OCI-LY1 (cell line): ENCODE measurements around the gene TRPM3.

Experiments used
- H2AFZ ChIP-seq: fragments of 200-600 bp; sonication (generic), shearing (Covaris generic); 2 replicates; pipeline ENCODE4 v1.6.0; 2014; ENCODE audit warnings: antibody characterized with exemption, mild to moderate bottlenecking, low read length
- H3F3A ChIP-seq: fragments of 200-600 bp; sonication (generic), shearing (Covaris generic); 2 replicates; pipeline ENCODE4 v1.6.0; 2014; ENCODE audit warnings: mild to moderate bottlenecking, antibody characterized with exemption, low read length, moderate library complexity; ENCODE audit not compliant: insufficient read depth
- H3K27ac ChIP-seq: fragments of 200-600 bp; sonication (generic); 2 replicates; pipeline ENCODE4 v1.5.1; 2014; ENCODE audit warnings: low read length, mixed run types, mild to moderate bottlenecking, low read depth; ENCODE audit not compliant: poor library complexity, severe bottlenecking
- H3K27me3 ChIP-seq: fragments of 200-600 bp; sonication (generic); 2 replicates; pipeline ENCODE4 v1.6.0; 2014; ENCODE audit warnings: antibody characterized with exemption, mild to moderate bottlenecking, low read length, moderate library complexity; ENCODE audit not compliant: insufficient read depth
- H3K36me3 ChIP-seq: fragments of 200-600 bp; sonication (generic); 2 replicates; pipeline ENCODE4 v1.6.1; 2014; ENCODE audit warnings: mild to moderate bottlenecking, antibody characterized with exemption, low read length, moderate library complexity, mixed read lengths; ENCODE audit not compliant: insufficient read depth
- H3K4me1 ChIP-seq: fragments of 200-600 bp; sonication (generic); 2 replicates; pipeline ENCODE4 v1.5.1; 2014; ENCODE audit warnings: mild to moderate bottlenecking, low read length, moderate library complexity; ENCODE audit not compliant: insufficient read depth, severe bottlenecking
- H3K4me2 ChIP-seq: fragments of 200-600 bp; sonication (generic), shearing (Covaris generic); 2 replicates; pipeline ENCODE4 v1.6.1; 2014; ENCODE audit warnings: low read length
- H3K4me3 ChIP-seq: fragments of 200-600 bp; sonication (generic); 2 replicates; pipeline ENCODE4 v1.5.1; 2014; ENCODE audit warnings: low read length, low read depth, mild to moderate bottlenecking, mixed read lengths; ENCODE audit not compliant: poor library complexity, severe bottlenecking
- H3K79me2 ChIP-seq: fragments of 200-600 bp; shearing (Covaris generic); 2 replicates; pipeline ENCODE4 v1.6.1; 2016; ENCODE audit warnings: mixed run types, low read length, mixed read lengths; ENCODE audit not compliant: insufficient read depth
- H3K9ac ChIP-seq: fragments of 200-600 bp; sonication (generic), shearing (Covaris generic); 2 replicates; pipeline ENCODE4 v1.6.1; 2014; ENCODE audit warnings: mild to moderate bottlenecking, low read length, mixed read lengths
- H3K9me2 ChIP-seq: fragments of 200-600 bp; sonication (generic), shearing (Covaris generic); 2 replicates; pipeline ENCODE4 v1.6.1; 2014; ENCODE audit warnings: low read depth, mild to moderate bottlenecking, low read length, mixed read lengths
- H3K9me3 ChIP-seq: fragments of 200-600 bp; shearing (Covaris generic); 2 replicates; pipeline ENCODE4 v1.6.1; 2014; ENCODE audit warnings: low read length, mixed read lengths
- H4K20me1 ChIP-seq: fragments of 200-600 bp; sonication (generic), shearing (Covaris generic); 2 replicates; pipeline ENCODE4 v1.6.0; 2016; ENCODE audit warnings: mild to moderate bottlenecking, low read length; ENCODE audit not compliant: insufficient read depth
- CTCF ChIP-seq: fragments of 200-600 bp; sonication (generic), shearing (Covaris generic); IDR thresholded peaks from 2 replicates; pipeline ENCODE4 v1.5.1; 2017; ENCODE audit warnings: mild to moderate bottlenecking, antibody characterized with exemption, low read length, moderate library complexity, mixed read lengths
- EZH2 ChIP-seq: fragments of 200-600 bp; sonication (generic), shearing (Covaris generic); IDR thresholded peaks from 2 replicates; pipeline ENCODE4 v1.8.0; 2017; ENCODE audit warnings: borderline replicate concordance, mixed run types, mild to moderate bottlenecking, antibody characterized with exemption, low read length, moderate library complexity, mixed read lengths

Gene TRPM3

GRCh38 chr9:70888471-70888870 is 232.9 kb downstream of the TRPM3 start:
- no peak overlapping the region for H3K27ac ChIP-seq
- H3K79me2 ChIP-seq = no peaks in the 10 kb centered on the region
- no peak overlapping the region for H3K4me3 ChIP-seq
- no peaks in the 10 kb centered on the region for H3K36me3 ChIP-seq
- H3K4me2 ChIP-seq = no peak overlapping the region
- no peak for TF ChIP-seq EZH2
- no peak for TF ChIP-seq CTCF
- H3F3A ChIP-seq = no peaks in the 10 kb centered on the region
- no peak overlapping the region for H3K9ac ChIP-seq
- H3K4me1 ChIP-seq = no peaks in the 10 kb centered on the region
- H2AFZ ChIP-seq = no peak overlapping the region
- H3K9me2 ChIP-seq = no peaks in the 10 kb centered on the region
- no peaks in the 10 kb centered on the region for H4K20me1 ChIP-seq
- H3K27me3 ChIP-seq = no peaks in the 10 kb centered on the region
- H3K9me3 ChIP-seq = no peaks in the 10 kb centered on the region

DNA sequence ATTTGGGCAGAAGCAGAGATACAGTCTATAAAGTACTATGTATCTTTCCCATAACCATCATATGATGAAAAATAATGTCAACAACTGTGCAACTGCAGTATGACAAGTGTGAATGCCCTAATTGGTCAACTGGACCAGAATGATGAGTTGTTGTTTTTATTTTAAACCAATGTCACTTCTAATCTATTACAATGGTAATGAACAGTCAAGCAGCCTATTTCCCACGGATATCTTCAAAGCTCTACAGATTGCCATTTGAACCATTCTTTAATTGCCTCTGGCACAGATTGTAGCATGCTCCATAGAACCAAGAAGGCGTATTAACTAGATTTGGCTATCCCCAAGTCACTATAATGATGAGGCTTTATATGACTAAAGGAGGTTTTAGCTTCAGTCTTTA is 233.6 kb downstream of the TRPM3 start:
- TF ChIP-seq EZH2 = no peak
- no peak for TF ChIP-seq CTCF
- Histone ChIP-seq H3K4me1 (no peaks in the 10 kb centered on the region), H3K4me2 (no peak overlapping the region), H3K9me3 (no peaks in the 10 kb centered on the region), H3K9ac (no peak overlapping the region), H3K27ac (no peak overlapping the region), H3K4me3 (no peak overlapping the region), H3K9me2 (no peaks in the 10 kb centered on the region), H3K36me3 (no peaks in the 10 kb centered on the region), H3K27me3 (no peaks in the 10 kb centered on the region), H4K20me1 (no peaks in the 10 kb centered on the region), H3K79me2 (no peaks in the 10 kb centered on the region), H3F3A (no peaks in the 10 kb centered on the region), H2AFZ (no peak overlapping the region)

GRCh38 chr9:70883963-70884793 is 237.2 kb downstream of the TRPM3 start:
- no peak overlapping the region for H3K27ac ChIP-seq
- H3K27me3 ChIP-seq = no peaks in the 10 kb centered on the region
- H3K9ac ChIP-seq = no peak overlapping the region
- no peak overlapping the region for H3K4me3 ChIP-seq
- no peak for TF ChIP-seq CTCF
- TF ChIP-seq EZH2 = no peak
- H4K20me1 ChIP-seq = no peaks in the 10 kb centered on the region
- H3K9me2 ChIP-seq = no peaks in the 10 kb centered on the region
- H3K4me1 ChIP-seq = no peaks in the 10 kb centered on the region
- H2AFZ ChIP-seq = no peak overlapping the region
- H3K36me3 ChIP-seq = no peaks in the 10 kb centered on the region
- no peaks in the 10 kb centered on the region for H3K79me2 ChIP-seq
- H3F3A ChIP-seq = no peaks in the 10 kb centered on the region
- H3K4me2 ChIP-seq = no peak overlapping the region
- no peaks in the 10 kb centered on the region for H3K9me3 ChIP-seq
